NCI-H524 treated with DMSO at 0.1 percent for 48 hours (cell line): ENCODE measurements around the gene TAS2R20.

Source experiments
- DNase-seq: peaks from one replicate; lab custom pipeline; 2025; lab: John Stamatoyannopoulos, UW

The TAS2R20 gene

DNA sequence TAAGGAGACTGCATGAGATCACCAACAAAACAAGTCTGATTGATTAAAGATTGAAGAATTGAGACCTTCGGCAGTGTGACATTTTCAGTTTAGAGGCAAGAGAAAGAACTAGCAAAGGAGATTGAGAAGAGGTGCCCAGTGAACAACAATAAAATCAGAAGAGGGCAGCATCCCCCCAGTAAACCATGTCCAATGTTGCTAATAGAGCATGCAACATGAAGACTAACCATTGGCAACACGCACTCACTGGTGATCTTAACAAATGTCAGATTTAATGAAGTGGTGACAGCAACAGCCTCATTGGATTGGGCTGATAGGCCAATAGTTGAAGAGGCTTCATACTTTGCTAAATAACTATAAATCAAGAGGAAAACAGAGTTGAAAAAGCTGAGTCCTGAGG lies 38.3 kb downstream of the TAS2R20 start:
- no peak for DNase-seq

GRCh38 chr12:10957741-10958140 lies 40.4 kb downstream of the TAS2R20 start:
- no peak for DNase-seq

GRCh38 chr12:10956085-10956484 lies 42.0 kb downstream of the TAS2R20 start:
- DNase-seq: no peak

DNA sequence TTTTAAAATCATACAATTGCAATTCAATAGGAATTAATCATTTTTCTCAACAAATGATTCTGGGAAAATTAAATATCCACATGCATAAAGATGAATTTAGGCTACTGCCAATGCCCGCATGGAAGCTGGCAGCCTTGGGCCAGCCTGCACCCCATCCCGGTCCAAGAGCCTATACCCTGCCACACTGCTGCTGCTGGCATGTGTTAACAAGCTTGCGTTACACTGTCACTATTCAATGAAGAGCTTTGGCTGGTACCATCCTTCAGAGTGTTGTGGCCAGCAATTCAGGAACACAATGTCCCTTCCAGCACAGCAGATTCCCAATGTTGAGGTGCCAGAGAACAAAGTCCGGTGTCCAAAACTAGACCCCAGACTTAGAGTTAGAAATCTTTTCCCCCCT lies 45.5 kb downstream of the TAS2R20 start:
- DNase-seq: no peak
